PFSK-1 (cell line): ENCODE measurements around the gene A2ML1.

ENCODE experiments used
- FOXP2 ChIP-seq: optimal IDR thresholded peaks from 2 replicates; pipeline ENCODE3; 2011; ENCODE audit warnings: borderline replicate concordance, control low read depth, inconsistent platforms; ENCODE audit not compliant: insufficient read depth; ENCODE audit errors: extremely low read length, extremely low read depth
- POLR2AphosphoS5 ChIP-seq: IDR thresholded peaks from 2 replicates; pipeline ENCODE4 v1.6.1; 2012; ENCODE audit warnings: low read depth, mild to moderate bottlenecking, control low read depth, low read length, moderate library complexity
- SIN3A ChIP-seq: IDR thresholded peaks from 2 replicates; pipeline ENCODE4 v1.6.1; 2012; ENCODE audit warnings: mild to moderate bottlenecking, low read length, moderate library complexity, borderline replicate concordance; ENCODE audit not compliant: insufficient read depth
- TAF1 ChIP-seq: IDR thresholded peaks from 2 replicates; pipeline ENCODE4 v1.6.1; 2012; ENCODE audit warnings: low read length, control low read depth, borderline replicate concordance; ENCODE audit not compliant: insufficient read depth
- TF ChIP-seq, protein P1 (sequence below), 2 experiments: IDR thresholded peaks; 2 replicates each; pipeline versions ENCODE4 v1.6.1 to v1.8.0; 2011 to 2012; ENCODE audit warnings: low read depth in 2 of 2, low read length in 2 of 2, control low read depth in 1 of 2, inconsistent platforms in 1 of 2, mild to moderate bottlenecking in 1 of 2, moderate library complexity in 1 of 2; ENCODE audit not compliant: insufficient read depth in 1 of 2

The A2ML1 gene

GRCh38 chr12:8837291-8837690 is 14.9 kb downstream of the A2ML1 start:
- TF ChIP-seq POLR2AphosphoS5, result no peak
- no peak for TF ChIP-seq TAF1
- TF ChIP-seq, protein P1, sequence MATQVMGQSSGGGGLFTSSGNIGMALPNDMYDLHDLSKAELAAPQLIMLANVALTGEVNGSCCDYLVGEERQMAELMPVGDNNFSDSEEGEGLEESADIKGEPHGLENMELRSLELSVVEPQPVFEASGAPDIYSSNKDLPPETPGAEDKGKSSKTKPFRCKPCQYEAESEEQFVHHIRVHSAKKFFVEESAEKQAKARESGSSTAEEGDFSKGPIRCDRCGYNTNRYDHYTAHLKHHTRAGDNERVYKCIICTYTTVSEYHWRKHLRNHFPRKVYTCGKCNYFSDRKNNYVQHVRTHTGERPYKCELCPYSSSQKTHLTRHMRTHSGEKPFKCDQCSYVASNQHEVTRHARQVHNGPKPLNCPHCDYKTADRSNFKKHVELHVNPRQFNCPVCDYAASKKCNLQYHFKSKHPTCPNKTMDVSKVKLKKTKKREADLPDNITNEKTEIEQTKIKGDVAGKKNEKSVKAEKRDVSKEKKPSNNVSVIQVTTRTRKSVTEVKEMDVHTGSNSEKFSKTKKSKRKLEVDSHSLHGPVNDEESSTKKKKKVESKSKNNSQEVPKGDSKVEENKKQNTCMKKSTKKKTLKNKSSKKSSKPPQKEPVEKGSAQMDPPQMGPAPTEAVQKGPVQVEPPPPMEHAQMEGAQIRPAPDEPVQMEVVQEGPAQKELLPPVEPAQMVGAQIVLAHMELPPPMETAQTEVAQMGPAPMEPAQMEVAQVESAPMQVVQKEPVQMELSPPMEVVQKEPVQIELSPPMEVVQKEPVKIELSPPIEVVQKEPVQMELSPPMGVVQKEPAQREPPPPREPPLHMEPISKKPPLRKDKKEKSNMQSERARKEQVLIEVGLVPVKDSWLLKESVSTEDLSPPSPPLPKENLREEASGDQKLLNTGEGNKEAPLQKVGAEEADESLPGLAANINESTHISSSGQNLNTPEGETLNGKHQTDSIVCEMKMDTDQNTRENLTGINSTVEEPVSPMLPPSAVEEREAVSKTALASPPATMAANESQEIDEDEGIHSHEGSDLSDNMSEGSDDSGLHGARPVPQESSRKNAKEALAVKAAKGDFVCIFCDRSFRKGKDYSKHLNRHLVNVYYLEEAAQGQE (IDR thresholded peaks at IDR 0.05; ENCODE audit: insufficient read depth in 1 of 2, low read depth in 2 of 2, low read length in 2 of 2), result no peak
- no peak for TF ChIP-seq FOXP2
- TF ChIP-seq SIN3A, result no peak

- no peak for TF ChIP-seq SIN3A
Observed at GRCh38 chr12:8840321-8840720, 17.9 kb downstream of the A2ML1 start.

GRCh38 chr12:8840938-8841633 is 18.7 kb downstream of the A2ML1 start:
- TF ChIP-seq TAF1, result no peak
- TF ChIP-seq POLR2AphosphoS5, result no peak
- no peak for TF ChIP-seq SIN3A
- TF ChIP-seq, protein P1 (IDR thresholded peaks at IDR 0.05; ENCODE audit: insufficient read depth in 1 of 2, low read depth in 2 of 2, low read length in 2 of 2), result no peak
- TF ChIP-seq FOXP2, result no peak

DNA sequence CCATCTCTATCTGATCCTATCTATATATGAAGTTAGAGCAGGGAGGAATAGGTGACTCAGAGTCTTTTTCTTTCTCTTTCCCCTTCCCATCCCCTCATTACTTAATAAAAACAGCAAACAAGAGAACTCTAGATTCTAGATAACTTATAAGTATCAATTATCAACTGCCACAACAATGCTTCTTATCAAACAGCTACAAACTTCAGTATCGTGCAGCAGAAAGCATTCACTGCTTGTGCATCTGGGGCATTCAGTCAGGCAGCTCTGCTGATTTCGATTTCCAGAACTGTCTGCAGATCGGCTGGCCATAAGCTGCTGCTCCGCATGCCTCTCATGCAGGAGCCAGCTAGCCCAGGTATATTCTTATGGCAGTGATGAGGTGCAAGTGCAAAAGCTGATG is 19.4 kb downstream of the A2ML1 start:
- TF ChIP-seq, protein P1 (IDR thresholded peaks at IDR 0.05; ENCODE audit: insufficient read depth in 1 of 2, low read depth in 2 of 2, low read length in 2 of 2), result no peak
- no peak for TF ChIP-seq POLR2AphosphoS5
- no peak for TF ChIP-seq SIN3A

GRCh38 chr12:8844665-8845064 is 22.2 kb downstream of the A2ML1 start:
- TF ChIP-seq POLR2AphosphoS5, result no peak
- no peak for TF ChIP-seq SIN3A
- no peak for TF ChIP-seq TAF1
- TF ChIP-seq FOXP2, result no peak
- TF ChIP-seq, protein P1 (IDR thresholded peaks at IDR 0.05; ENCODE audit: insufficient read depth in 1 of 2, low read depth in 2 of 2, low read length in 2 of 2), result no peak
